Measurements from ENCODE around the gene ZNF683. TPM values are rescaled to one million over a fixed set of nuclear protein-coding genes. Genes with fewer than 3 reads are reported as not detected.
A peak's percentile ranks its signal among the peaks of the same experiment; 100 is the strongest.
"Not testable (repeated sequence)": the region's sequence is repeated elsewhere in the genome, so short reads cannot be mapped to it uniquely, and the experiment has no call there.

Gene ZNF683
- total RNA-seq, 1 donor from 2014 or later, result not detected

GRCh38 chr1:26340047-26340481 lies 32.5 kb downstream of the ZNF683 start:
- Histone ChIP-seq H3K9ac (ENCODE audit: low read depth in 1 of 3, low read length in 3 of 3) (no peak overlapping the region), H3K9me3 (ENCODE audit: control insufficient read depth in 3 of 3, low read length in 3 of 3) (no peaks in the 10 kb centered on the region), H3K36me3 (ENCODE audit: control insufficient read depth in 3 of 3, insufficient read depth in 3 of 3, low read length in 3 of 3) (no peaks in the 10 kb centered on the region), H3K4me1 (ENCODE audit: control insufficient read depth in 3 of 3, insufficient read depth in 3 of 3, low read length in 3 of 3) (peaks cover 3 to 11% (median 10%) of the 10 kb centered on the region in 3 donors), H3K27me3 (ENCODE audit: control insufficient read depth in 3 of 3, insufficient read depth in 3 of 3, low read length in 3 of 3) (peaks cover 3 to 17% (median 16%) of the 10 kb centered on the region in 3 donors), H3K4me3 (ENCODE audit: low read length in 3 of 3) (no peak overlapping the region), H3K27ac (ENCODE audit: low read depth, low read length) (no peak overlapping the region)

- Histone ChIP-seq H3K27ac (ENCODE audit: low read depth, low read length) (no peak overlapping the region), H3K4me3 (ENCODE audit: low read length in 3 of 3) (no peak overlapping the region), H3K27me3 (ENCODE audit: control insufficient read depth in 3 of 3, insufficient read depth in 3 of 3, low read length in 3 of 3) (peaks cover 3 to 23% (median 14%) of the 10 kb centered on the region in 3 donors), H3K4me1 (ENCODE audit: control insufficient read depth in 3 of 3, insufficient read depth in 3 of 3, low read length in 3 of 3) (peaks cover 3 to 11% (median 10%) of the 10 kb centered on the region in 3 donors), H3K9ac (ENCODE audit: low read depth in 1 of 3, low read length in 3 of 3) (no peak overlapping the region), H3K36me3 (ENCODE audit: control insufficient read depth in 3 of 3, insufficient read depth in 3 of 3, low read length in 3 of 3) (no peaks in the 10 kb centered on the region), H3K9me3 (ENCODE audit: control insufficient read depth in 3 of 3, low read length in 3 of 3) (no peaks in the 10 kb centered on the region)
These were observed 33.9 kb downstream of the ZNF683 start for GRCh38 chr1:26338670-26339069.

- H3K27ac ChIP-seq (ENCODE audit: low read depth, low read length), result no peak overlapping the region
- H3K9me3 ChIP-seq (ENCODE audit: control insufficient read depth in 3 of 3, low read length in 3 of 3), result no peaks in the 10 kb centered on the region
- no peak overlapping the region for H3K9ac ChIP-seq (ENCODE audit: low read depth in 1 of 3, low read length in 3 of 3)
- H3K4me3 ChIP-seq (ENCODE audit: low read length in 3 of 3), result no peak overlapping the region
- peaks cover 3 to 11% (median 10%) of the 10 kb centered on the region in 3 donors for H3K4me1 ChIP-seq (ENCODE audit: control insufficient read depth in 3 of 3, insufficient read depth in 3 of 3, low read length in 3 of 3)
- peaks cover 3 to 21% (median 12%) of the 10 kb centered on the region in 3 donors for H3K27me3 ChIP-seq (ENCODE audit: control insufficient read depth in 3 of 3, insufficient read depth in 3 of 3, low read length in 3 of 3)
- no peaks in the 10 kb centered on the region for H3K36me3 ChIP-seq (ENCODE audit: control insufficient read depth in 3 of 3, insufficient read depth in 3 of 3, low read length in 3 of 3)
These were observed 34.9 kb downstream of the ZNF683 start for GRCh38 chr1:26337625-26338024.

DNA sequence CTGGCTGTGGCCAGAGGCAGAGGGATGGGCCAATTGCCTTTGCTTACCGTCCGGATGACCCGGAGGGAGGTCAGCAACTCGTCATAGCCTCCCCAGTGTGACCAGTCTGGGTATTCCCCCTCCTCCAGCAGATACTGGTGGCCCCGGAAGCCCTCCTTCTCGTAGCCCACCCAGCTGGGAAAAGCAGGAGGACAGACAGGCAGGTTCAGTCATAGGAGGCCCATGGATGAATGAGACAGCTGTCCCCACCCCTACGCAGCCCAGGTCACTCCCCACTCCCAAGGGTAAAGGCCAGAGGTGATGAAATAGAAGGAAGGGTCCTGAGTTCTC lies 35.4 kb downstream of the ZNF683 start:
- peaks cover 3 to 11% (median 10%) of the 10 kb centered on the region in 3 donors for H3K4me1 ChIP-seq (ENCODE audit: control insufficient read depth in 3 of 3, insufficient read depth in 3 of 3, low read length in 3 of 3)
- H3K27me3 ChIP-seq (ENCODE audit: control insufficient read depth in 3 of 3, insufficient read depth in 3 of 3, low read length in 3 of 3), result peaks cover 3 to 19% (median 12%) of the 10 kb centered on the region in 3 donors
- H3K9me3 ChIP-seq (ENCODE audit: control insufficient read depth in 3 of 3, low read length in 3 of 3), result no peaks in the 10 kb centered on the region
- no peak overlapping the region for H3K27ac ChIP-seq (ENCODE audit: low read depth, low read length)
- H3K4me3 ChIP-seq (ENCODE audit: low read length in 3 of 3), result no peak overlapping the region
- H3K36me3 ChIP-seq (ENCODE audit: control insufficient read depth in 3 of 3, insufficient read depth in 3 of 3, low read length in 3 of 3), result no peaks in the 10 kb centered on the region
- H3K9ac ChIP-seq (ENCODE audit: low read depth in 1 of 3, low read length in 3 of 3), result no peak overlapping the region

- peaks cover 4 to 19% (median 12%) of the 10 kb centered on the region in 3 donors for H3K27me3 ChIP-seq (ENCODE audit: control insufficient read depth in 3 of 3, insufficient read depth in 3 of 3, low read length in 3 of 3)
- H3K27ac ChIP-seq (ENCODE audit: low read depth, low read length), result no peak overlapping the region
- peaks cover 3 to 11% (median 10%) of the 10 kb centered on the region in 3 donors for H3K4me1 ChIP-seq (ENCODE audit: control insufficient read depth in 3 of 3, insufficient read depth in 3 of 3, low read length in 3 of 3)
- H3K4me3 ChIP-seq (ENCODE audit: low read length in 3 of 3), result peak overlapping the region in 2 of 3 donors; percentile 68 to 72
- H3K9me3 ChIP-seq (ENCODE audit: control insufficient read depth in 3 of 3, low read length in 3 of 3), result no peaks in the 10 kb centered on the region
- no peaks in the 10 kb centered on the region for H3K36me3 ChIP-seq (ENCODE audit: control insufficient read depth in 3 of 3, insufficient read depth in 3 of 3, low read length in 3 of 3)
- peak overlapping the region in 2 of 3 donors; percentile 38 to 50 for H3K9ac ChIP-seq (ENCODE audit: low read depth in 1 of 3, low read length in 3 of 3)
These were observed 35.9 kb downstream of the ZNF683 start for GRCh38 chr1:26336477-26337205.

- peaks cover 3 to 17% (median 11%) of the 10 kb centered on the region in 3 donors for H3K4me1 ChIP-seq (ENCODE audit: control insufficient read depth in 3 of 3, insufficient read depth in 3 of 3, low read length in 3 of 3)
- H3K27ac ChIP-seq (ENCODE audit: low read depth, low read length), result no peak overlapping the region
- H3K9ac ChIP-seq (ENCODE audit: low read depth in 1 of 3, low read length in 3 of 3), result peak overlapping the region in 2 of 3 donors; percentile 38 to 69
- H3K36me3 ChIP-seq (ENCODE audit: control insufficient read depth in 3 of 3, insufficient read depth in 3 of 3, low read length in 3 of 3), result no peaks in the 10 kb centered on the region
- H3K27me3 ChIP-seq (ENCODE audit: control insufficient read depth in 3 of 3, insufficient read depth in 3 of 3, low read length in 3 of 3), result peaks cover 9 to 19% (median 19%) of the 10 kb centered on the region in 3 donors
- H3K9me3 ChIP-seq (ENCODE audit: control insufficient read depth in 3 of 3, low read length in 3 of 3), result no peaks in the 10 kb centered on the region
- peak overlapping the region; percentile 68 to 73 (median 72) for H3K4me3 ChIP-seq (ENCODE audit: low read length in 3 of 3)
These were observed 36.6 kb downstream of the ZNF683 start for GRCh38 chr1:26335774-26336476.

GRCh38 chr1:26333312-26333711 lies 39.2 kb downstream of the ZNF683 start:
- Histone ChIP-seq H3K4me1 (ENCODE audit: control insufficient read depth in 3 of 3, insufficient read depth in 3 of 3, low read length in 3 of 3) (peaks cover 3 to 18% (median 11%) of the 10 kb centered on the region in 3 donors), H3K27me3 (ENCODE audit: control insufficient read depth in 3 of 3, insufficient read depth in 3 of 3, low read length in 3 of 3) (peaks cover 12 to 21% (median 19%) of the 10 kb centered on the region in 3 donors)

DNA sequence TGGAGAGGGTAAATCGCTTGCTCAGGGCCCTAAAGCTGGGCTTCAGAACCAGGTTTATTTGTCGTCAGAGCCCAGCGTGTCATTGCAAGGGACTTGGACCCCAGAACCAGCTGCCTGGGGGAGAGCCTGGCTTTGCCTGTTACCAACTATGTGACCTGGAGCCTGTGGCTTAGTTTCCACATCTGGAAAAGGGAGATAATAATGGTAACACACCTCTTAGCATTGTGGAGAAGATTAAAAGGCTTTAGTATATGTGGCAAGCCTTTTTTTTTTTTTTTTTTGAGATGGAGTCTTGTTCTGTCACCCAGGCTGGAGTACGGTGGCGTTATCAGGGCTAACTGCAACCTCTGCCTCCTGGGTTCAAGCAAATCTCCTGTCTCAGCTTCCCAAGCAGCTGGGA lies 42.3 kb downstream of the ZNF683 start:
- peaks cover 8 to 9% (median 9%) of the 10 kb centered on the region in 3 donors for H3K27me3 ChIP-seq (ENCODE audit: control insufficient read depth in 3 of 3, insufficient read depth in 3 of 3, low read length in 3 of 3)
- H3K4me3 ChIP-seq (ENCODE audit: low read length in 3 of 3), result no peak overlapping the region
- no peak overlapping the region for H3K27ac ChIP-seq (ENCODE audit: low read depth, low read length)
- H3K9me3 ChIP-seq (ENCODE audit: control insufficient read depth in 3 of 3, low read length in 3 of 3), result no peaks in the 10 kb centered on the region
- H3K4me1 ChIP-seq (ENCODE audit: control insufficient read depth in 3 of 3, insufficient read depth in 3 of 3, low read length in 3 of 3), result peaks cover 0 to 8% (median 0%) of the 10 kb centered on the region in 3 donors
- H3K36me3 ChIP-seq (ENCODE audit: control insufficient read depth in 3 of 3, insufficient read depth in 3 of 3, low read length in 3 of 3), result no peaks in the 10 kb centered on the region
- H3K9ac ChIP-seq (ENCODE audit: low read depth in 1 of 3, low read length in 3 of 3), result no peak overlapping the region

More at GRCh38 chr1:26333312-26333711, 39.2 kb downstream of the ZNF683 start:
- H3K36me3 ChIP-seq (ENCODE audit: control insufficient read depth in 3 of 3, insufficient read depth in 3 of 3, low read length in 3 of 3); H3K9ac ChIP-seq (ENCODE audit: low read depth in 1 of 3, low read length in 3 of 3); H3K27ac ChIP-seq (ENCODE audit: low read depth, low read length); H3K9me3 ChIP-seq (ENCODE audit: control insufficient read depth in 3 of 3, low read length in 3 of 3); H3K4me3 ChIP-seq (ENCODE audit: low read length in 3 of 3): not testable (repeated sequence)

GRCh38 chr1:26329380-26329779 lies 43.2 kb downstream of the ZNF683 start:
- not testable (repeated sequence) for H3K4me3 ChIP-seq (ENCODE audit: low read length in 3 of 3); H3K27ac ChIP-seq (ENCODE audit: low read depth, low read length); H3K36me3 ChIP-seq (ENCODE audit: control insufficient read depth in 3 of 3, insufficient read depth in 3 of 3, low read length in 3 of 3); H3K9me3 ChIP-seq (ENCODE audit: control insufficient read depth in 3 of 3, low read length in 3 of 3); H3K9ac ChIP-seq (ENCODE audit: low read depth in 1 of 3, low read length in 3 of 3); H3K4me1 ChIP-seq (ENCODE audit: control insufficient read depth in 3 of 3, insufficient read depth in 3 of 3, low read length in 3 of 3)
- H3K27me3 ChIP-seq (ENCODE audit: control insufficient read depth in 3 of 3, insufficient read depth in 3 of 3, low read length in 3 of 3), result peaks cover 4 to 11% (median 9%) of the 10 kb centered on the region in 3 donors

- no peak overlapping the region for H3K4me3 ChIP-seq (ENCODE audit: low read length in 3 of 3)
- H3K36me3 ChIP-seq (ENCODE audit: control insufficient read depth in 3 of 3, insufficient read depth in 3 of 3, low read length in 3 of 3), result no peaks in the 10 kb centered on the region
- no peaks in the 10 kb centered on the region for H3K9me3 ChIP-seq (ENCODE audit: control insufficient read depth in 3 of 3, low read length in 3 of 3)
- H3K9ac ChIP-seq (ENCODE audit: low read depth in 1 of 3, low read length in 3 of 3), result no peak overlapping the region
- H3K4me1 ChIP-seq (ENCODE audit: control insufficient read depth in 3 of 3, insufficient read depth in 3 of 3, low read length in 3 of 3), result peaks cover 0 to 8% (median 0%) of the 10 kb centered on the region in 3 donors
- peaks cover 0 to 12% (median 10%) of the 10 kb centered on the region in 3 donors for H3K27me3 ChIP-seq (ENCODE audit: control insufficient read depth in 3 of 3, insufficient read depth in 3 of 3, low read length in 3 of 3)
- no peak overlapping the region for H3K27ac ChIP-seq (ENCODE audit: low read depth, low read length)
These were observed 44.0 kb downstream of the ZNF683 start for GRCh38 chr1:26328597-26328996.

Measured in skeletal muscle tissue (tissue), 4 donors.